Sigmoid colon (tissue), 3 donors: ENCODE measurements around the gene TMEM184C.

Experiments used
- CTCF ChIP-seq, 4 experiments: fragments of 450-650 bp in 3 of 4; fragments of 200-600 bp in 1 of 4; IDR thresholded peaks; one replicate each; pipeline ENCODE4 v1.5.1; 2016 to 2019; ENCODE audit warnings: antibody characterized with exemption in 4 of 4, mild to moderate bottlenecking in 3 of 4, moderate library complexity in 2 of 4
- POLR2A ChIP-seq, 2 donors: fragments of 450-650 bp; IDR thresholded peaks; one replicate each; pipeline ENCODE4 v1.6.1; 2016; ENCODE audit warnings: antibody characterized with exemption in 2 of 2, mild to moderate bottlenecking in 2 of 2, moderate library complexity in 2 of 2

- TF ChIP-seq CTCF (IDR thresholded peaks at IDR 0.05) (no peak), POLR2A (IDR thresholded peaks at IDR 0.05) (no peak)
Measured at GRCh38 chr4:147599769-147600168, 17.4 kb upstream of the TMEM184C start.
